CD4-positive, alpha-beta T cell treated with Interleukin-17A for 1 hour (primary cell): ENCODE measurements around the gene LTBP3.

ENCODE experiments used
- DNase-seq: peaks from one replicate; pipeline ENCODE4 v3.0.0-alpha.2; 2020

The LTBP3 gene

DNA sequence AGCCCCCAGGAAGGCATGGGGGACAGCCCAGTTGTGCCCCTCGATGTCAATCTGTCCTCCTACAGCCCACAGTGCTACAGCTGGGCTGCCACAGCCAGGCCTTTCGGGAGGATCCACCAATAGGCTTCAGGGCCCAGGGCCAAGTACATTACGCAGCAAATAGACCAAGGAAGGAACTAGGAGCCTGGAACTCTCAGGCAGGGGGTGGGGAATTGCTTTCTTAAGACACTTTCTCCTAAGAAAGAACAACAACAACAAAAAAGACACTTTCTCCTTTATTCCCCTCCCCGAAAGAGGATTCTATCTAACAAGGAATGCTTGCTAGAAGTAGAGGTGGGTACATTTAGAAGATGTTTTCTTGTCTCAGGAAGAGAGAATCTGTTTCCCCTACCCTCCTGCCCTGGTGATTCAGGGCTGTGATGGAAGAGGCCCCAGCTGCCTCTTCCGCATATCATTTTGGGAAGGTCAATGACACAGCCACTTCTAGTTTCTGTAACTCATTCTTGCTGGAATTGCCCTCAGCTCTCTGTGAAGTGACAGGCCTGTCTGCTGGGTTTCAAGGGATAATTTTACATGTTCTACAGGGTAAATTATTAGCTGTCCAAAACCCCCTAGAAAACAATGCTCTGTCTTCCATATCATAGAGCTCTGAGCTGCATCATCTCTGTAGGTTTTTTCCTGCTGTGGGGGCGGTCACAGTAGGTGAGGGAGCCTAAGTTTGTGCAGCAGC, 65.4 kb downstream of the LTBP3 start:
- DNase-seq, result no peak

DNA sequence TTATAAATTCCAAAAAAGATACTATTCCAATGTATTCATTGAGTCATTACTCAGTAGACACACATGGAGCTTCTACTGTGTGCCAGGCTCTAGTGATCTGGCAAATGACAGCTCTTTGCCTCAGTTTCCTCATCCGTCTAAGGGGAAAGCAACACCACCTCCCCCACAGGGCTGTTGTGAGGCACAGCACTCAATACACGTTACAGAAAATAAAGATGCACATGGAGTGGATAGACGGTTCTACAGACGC, 65.8 kb downstream of the LTBP3 start:
- DNase-seq, result no peak

GRCh38 chr11:65491614-65492386, 66.4 kb downstream of the LTBP3 start:
- no peak for DNase-seq

GRCh38 chr11:65491163-65491465, 67.0 kb downstream of the LTBP3 start:
- no peak for DNase-seq

DNA sequence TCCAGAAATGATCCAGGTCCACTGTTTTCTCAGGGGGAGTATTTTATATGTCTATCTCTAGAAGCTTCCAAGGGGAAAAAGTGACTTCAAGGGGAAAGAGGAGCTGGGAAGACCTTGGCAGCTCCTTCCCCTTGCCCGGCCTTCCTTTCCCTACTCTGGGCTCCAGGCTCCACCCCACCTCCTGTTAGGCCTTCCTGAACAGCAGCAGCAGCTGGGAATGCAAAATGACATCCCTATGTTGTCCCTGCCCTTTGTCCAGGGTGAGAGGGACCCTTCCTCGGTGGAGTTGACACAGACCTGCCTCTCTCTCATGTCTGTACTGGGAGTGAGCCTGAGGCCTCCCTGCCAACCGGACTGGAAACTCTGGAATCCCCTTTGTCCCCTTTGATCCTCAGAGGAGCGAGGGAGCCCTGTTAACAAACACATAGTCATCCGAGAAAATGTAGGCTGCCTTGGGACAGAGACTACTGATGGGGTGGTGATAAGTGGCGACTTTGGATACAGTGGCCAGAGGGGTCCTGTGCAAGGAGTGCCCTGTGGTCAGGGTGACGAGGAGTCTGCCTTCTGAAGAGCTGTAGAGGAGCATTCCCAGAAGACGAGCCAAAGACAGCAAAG, 68.3 kb downstream of the LTBP3 start:
- no peak for DNase-seq

GRCh38 chr11:65489035-65489705, 69.0 kb downstream of the LTBP3 start:
- no peak for DNase-seq
